ENCODE measurements around the gene PPT2. TPM values are rescaled to one million over a fixed set of nuclear protein-coding genes. Genes with fewer than 3 reads are reported as not detected.

The PPT2 gene
- total and polyA plus RNA-seq, 2 of the 13 experiments (the other 11 are each of a cell fraction or from before 2014, with no cell fraction given) = 39.2 to 61.8 TPM

- WGBS (ENCODE audit: low lambda C conversion rate) = 44% methylated on average over 4 of the region's 4 CpGs
- in situ Hi-C loops (cut with HindIII; ENCODE audit: extremely low pct_ligation_motif_present, low pct_unique_long_range_greater_than_20kb) (no loop called here), intact Hi-C loops (cut with micrococcal nuclease; ENCODE audit: unreplicated experiment) (no loop called here)
- H3K4me2 ChIP-seq (ENCODE audit: low read depth, low read length) = no peak overlapping the region
- no peak overlapping the region for H3K4me3 ChIP-seq (replicated peaks in 1 of 3; ENCODE audit: insufficient read depth in 1 of 3, low read depth in 2 of 3, low read length in 3 of 3)
- no peaks in the 10 kb centered on the region for H3K9me3 ChIP-seq (ENCODE audit: low read length)
- FAIRE-seq (no peak), DNase-seq (ENCODE audit: low spot score) (no peak), ATAC-seq (no peak)
- peaks cover 23% of the 10 kb centered on the region for H3K4me1 ChIP-seq (ENCODE audit: insufficient read depth, low read length)
- POLR2A ChIA-PET = no interaction called here
- no peak overlapping the region for H2AFZ ChIP-seq (ENCODE audit: low read length)
- H3K27ac ChIP-seq (ENCODE audit: extremely low read length, insufficient read depth, low read length) = no peak overlapping the region
- H3K27me3 ChIP-seq (ENCODE audit: control insufficient read depth in 1 of 2, insufficient read depth in 2 of 2, low read length in 2 of 2) = peaks cover 1 to 6% of the 10 kb centered on the region in 2 experiments; a peak in 2 of 5 replicates
- TF ChIP-seq, protein P1, sequence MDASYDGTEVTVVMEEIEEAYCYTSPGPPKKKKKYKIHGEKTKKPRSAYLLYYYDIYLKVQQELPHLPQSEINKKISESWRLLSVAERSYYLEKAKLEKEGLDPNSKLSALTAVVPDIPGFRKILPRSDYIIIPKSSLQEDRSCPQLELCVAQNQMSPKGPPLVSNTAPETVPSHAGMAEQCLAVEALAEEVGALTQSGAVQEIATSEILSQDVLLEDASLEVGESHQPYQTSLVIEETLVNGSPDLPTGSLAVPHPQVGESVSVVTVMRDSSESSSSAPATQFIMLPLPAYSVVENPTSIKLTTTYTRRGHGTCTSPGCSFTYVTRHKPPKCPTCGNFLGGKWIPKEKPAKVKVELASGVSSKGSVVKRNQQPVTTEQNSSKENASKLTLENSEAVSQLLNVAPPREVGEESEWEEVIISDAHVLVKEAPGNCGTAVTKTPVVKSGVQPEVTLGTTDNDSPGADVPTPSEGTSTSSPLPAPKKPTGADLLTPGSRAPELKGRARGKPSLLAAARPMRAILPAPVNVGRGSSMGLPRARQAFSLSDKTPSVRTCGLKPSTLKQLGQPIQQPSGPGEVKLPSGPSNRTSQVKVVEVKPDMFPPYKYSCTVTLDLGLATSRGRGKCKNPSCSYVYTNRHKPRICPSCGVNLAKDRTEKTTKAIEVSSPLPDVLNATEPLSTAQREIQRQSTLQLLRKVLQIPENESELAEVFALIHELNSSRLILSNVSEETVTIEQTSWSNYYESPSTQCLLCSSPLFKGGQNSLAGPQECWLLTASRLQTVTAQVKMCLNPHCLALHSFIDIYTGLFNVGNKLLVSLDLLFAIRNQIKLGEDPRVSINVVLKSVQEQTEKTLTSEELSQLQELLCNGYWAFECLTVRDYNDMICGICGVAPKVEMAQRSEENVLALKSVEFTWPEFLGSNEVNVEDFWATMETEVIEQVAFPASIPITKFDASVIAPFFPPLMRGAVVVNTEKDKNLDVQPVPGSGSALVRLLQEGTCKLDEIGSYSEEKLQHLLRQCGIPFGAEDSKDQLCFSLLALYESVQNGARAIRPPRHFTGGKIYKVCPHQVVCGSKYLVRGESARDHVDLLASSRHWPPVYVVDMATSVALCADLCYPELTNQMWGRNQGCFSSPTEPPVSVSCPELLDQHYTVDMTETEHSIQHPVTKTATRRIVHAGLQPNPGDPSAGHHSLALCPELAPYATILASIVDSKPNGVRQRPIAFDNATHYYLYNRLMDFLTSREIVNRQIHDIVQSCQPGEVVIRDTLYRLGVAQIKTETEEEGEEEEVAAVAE (CRISPR knock-in tag; IDR thresholded peaks at IDR 0.05; ENCODE audit: borderline replicate concordance) = no peak
- H3K9ac ChIP-seq (ENCODE audit: insufficient read depth, low read depth, low read length) = no peak overlapping the region
- CTCF ChIA-PET (ENCODE audit: low intra/inter-chr PET ratio, low total read pairs) = no interaction called here
- no TSS peak for BruUV-seq (replicated peaks)
- no peaks in the 10 kb centered on the region for H3K36me3 ChIP-seq (replicated peaks in 1 of 2; ENCODE audit: control insufficient read depth in 1 of 2, insufficient read depth in 2 of 2, low read length in 2 of 2)
- peaks cover 9% of the 10 kb centered on the region for H3K79me2 ChIP-seq (ENCODE audit: insufficient read depth, low read length)
- no peaks in the 10 kb centered on the region for H4K20me1 ChIP-seq (ENCODE audit: insufficient read depth, low read length)
Measured at GRCh38 chr6:32133786-32134185, 20.2 kb upstream of the PPT2 start.

DNA sequence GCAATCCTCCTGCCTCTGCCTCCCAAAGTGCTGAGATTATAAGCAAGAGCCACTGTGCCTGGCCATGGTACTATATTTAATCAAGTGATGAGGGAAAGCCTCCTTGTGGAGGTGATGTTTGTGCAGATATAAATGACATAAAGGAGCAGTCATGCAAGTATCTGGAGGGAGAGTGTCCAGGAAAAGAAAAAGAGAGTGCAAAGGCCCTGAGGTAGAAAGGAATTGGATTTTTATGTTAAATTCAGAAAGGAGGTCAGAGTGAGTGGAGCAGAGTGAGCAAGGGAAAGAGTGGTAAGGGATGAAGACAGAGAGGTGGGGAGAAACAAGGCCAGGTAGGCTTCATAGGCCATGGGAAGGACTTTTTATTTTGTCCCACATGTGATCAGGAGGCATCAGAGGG is 16.5 kb upstream of the PPT2 start:
- no TSS peak for BruUV-seq (replicated peaks)
- FAIRE-seq = no peak
- CTCF ChIA-PET (ENCODE audit: low intra/inter-chr PET ratio, low total read pairs) = no interaction called here
- TF ChIP-seq GLI4 (CRISPR knock-in tag; IDR thresholded peaks at IDR 0.05; ENCODE audit: borderline replicate concordance) = no peak
- no peak for TF ChIP-seq ZFP36 (IDR thresholded peaks at IDR 0.05; ENCODE audit: borderline replicate concordance, low read depth, low read length, partially characterized antibody)
- TF ChIP-seq CEBPG (CRISPR knock-in tag; IDR thresholded peaks at IDR 0.05) = no peak
- no peak for TF ChIP-seq MLX (CRISPR knock-in tag; IDR thresholded peaks at IDR 0.05)
- TF ChIP-seq, protein P2, sequence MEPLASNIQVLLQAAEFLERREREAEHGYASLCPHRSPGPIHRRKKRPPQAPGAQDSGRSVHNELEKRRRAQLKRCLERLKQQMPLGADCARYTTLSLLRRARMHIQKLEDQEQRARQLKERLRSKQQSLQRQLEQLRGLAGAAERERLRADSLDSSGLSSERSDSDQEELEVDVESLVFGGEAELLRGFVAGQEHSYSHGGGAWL (CRISPR knock-in tag; IDR thresholded peaks at IDR 0.05) = no peak
- no peak for TF ChIP-seq KMT2B (CRISPR knock-in tag; IDR thresholded peaks at IDR 0.05)
- TF ChIP-seq TIGD3 (CRISPR knock-in tag; IDR thresholded peaks at IDR 0.05; ENCODE audit: borderline replicate concordance) = no peak
- TF ChIP-seq TOPORS (CRISPR knock-in tag; IDR thresholded peaks at IDR 0.05) = no peak
- no peak for TF ChIP-seq FOXK1 (CRISPR knock-in tag; IDR thresholded peaks at IDR 0.05; ENCODE audit: borderline replicate concordance, low read depth)
- TF ChIP-seq CCAR2 (optimal IDR thresholded peaks at IDR 0.05; ENCODE audit: low read depth, low read length) = no peak
- no peak for TF ChIP-seq ISX (CRISPR knock-in tag; conservative IDR thresholded peaks at IDR 0.05)
- TF ChIP-seq GTF3A (CRISPR knock-in tag; conservative IDR thresholded peaks at IDR 0.05) = no peak

More for the DNA sequence above, 16.5 kb upstream of the PPT2 start:
- no peaks in the 10 kb centered on the region for H4K20me1 ChIP-seq (ENCODE audit: insufficient read depth, low read length)
- POLR2A ChIA-PET = interaction anchor here (0.7 to 1.1 kb wide), 2 partner anchors 9 to 46 kb away, joined by 3 to 5 read pairs; partner anchors contain the start of gene ATF6B
- ATAC-seq (no peak), DNase-seq (ENCODE audit: low spot score) (no peak)
- no peak overlapping the region for H3K4me3 ChIP-seq (replicated peaks in 1 of 3; ENCODE audit: insufficient read depth in 1 of 3, low read depth in 2 of 3, low read length in 3 of 3)
- intact Hi-C loops (cut with micrococcal nuclease; ENCODE audit: unreplicated experiment) = no loop called here
- H3K27ac ChIP-seq (ENCODE audit: extremely low read length, insufficient read depth, low read length) = no peak overlapping the region
- no peak overlapping the region for H3K9ac ChIP-seq (ENCODE audit: insufficient read depth, low read depth, low read length)
- no peak overlapping the region for H2AFZ ChIP-seq (ENCODE audit: low read length)
- no peaks in the 10 kb centered on the region for H3K36me3 ChIP-seq (replicated peaks in 1 of 2; ENCODE audit: control insufficient read depth in 1 of 2, insufficient read depth in 2 of 2, low read length in 2 of 2)
- no peak overlapping the region for H3K4me2 ChIP-seq (ENCODE audit: low read depth, low read length)
- H3K9me3 ChIP-seq (ENCODE audit: low read length) = no peaks in the 10 kb centered on the region
- in situ Hi-C loops (cut with HindIII; ENCODE audit: extremely low pct_ligation_motif_present, low pct_unique_long_range_greater_than_20kb) = no loop called here
- peaks cover 43% of the 10 kb centered on the region for H3K4me1 ChIP-seq (ENCODE audit: insufficient read depth, low read length)
- H3K79me2 ChIP-seq (ENCODE audit: insufficient read depth, low read length) = no peaks in the 10 kb centered on the region
- H3K27me3 ChIP-seq (ENCODE audit: control insufficient read depth in 1 of 2, insufficient read depth in 2 of 2, low read length in 2 of 2) = peaks cover 1 to 6% of the 10 kb centered on the region in 2 experiments; a peak in 2 of 5 replicates
